Fibroblast of gingiva (primary cell): Measurements from ENCODE around the gene CFAP65.
A peak's percentile ranks its signal among the peaks of the same experiment; 100 is the strongest.

ENCODE experiments used
- DNase-seq: peaks from one replicate; pipeline ENCODE4 v3.0.0-alpha.2; 2011; ENCODE audit warnings: low read depth

Gene CFAP65

DNA sequence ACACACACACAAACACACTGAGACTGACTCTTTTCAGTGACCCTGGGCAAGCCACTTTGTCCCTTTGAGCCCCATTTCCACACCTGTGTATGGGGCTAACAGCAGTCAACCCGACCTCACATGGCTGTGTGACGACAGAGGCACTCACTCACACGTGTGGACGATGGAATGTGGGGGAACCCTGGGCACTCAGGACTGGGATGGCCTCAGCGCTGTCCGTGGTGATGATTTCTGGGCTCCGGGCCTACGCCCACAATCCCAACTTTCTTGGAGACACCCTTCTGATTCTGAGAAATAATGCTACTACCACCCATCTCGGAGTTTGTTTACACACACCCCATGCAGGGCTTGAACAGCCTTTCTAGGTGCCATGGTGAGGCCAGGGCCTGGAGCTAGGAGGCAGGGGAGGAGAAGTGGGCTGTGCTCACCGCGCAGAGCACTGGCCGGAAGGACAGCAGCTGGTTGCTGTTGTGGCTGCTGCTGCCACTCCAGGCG, 49.6 kb downstream of the CFAP65 start:
- DNase-seq: no peak

DNA sequence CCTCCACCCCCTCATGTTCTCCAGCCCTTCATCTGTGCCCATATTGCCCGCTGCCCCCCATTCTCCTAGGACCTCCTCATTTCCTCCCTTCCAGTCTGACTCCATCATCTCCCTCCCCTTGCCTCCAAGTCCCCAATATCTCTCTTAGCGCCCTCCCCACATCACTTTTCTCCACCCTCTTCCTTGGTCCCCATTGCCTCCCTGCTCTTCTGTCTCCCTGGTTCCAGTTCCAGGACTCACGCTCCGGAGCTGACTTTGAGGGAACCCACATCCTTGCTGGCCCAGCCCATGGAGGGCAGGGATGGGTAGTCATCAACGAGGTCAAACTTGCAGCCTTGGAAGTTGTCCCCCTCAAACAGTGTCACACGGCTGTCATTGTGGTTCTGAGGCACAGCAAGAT, 50.7 kb downstream of the CFAP65 start:
- no peak for DNase-seq

DNA sequence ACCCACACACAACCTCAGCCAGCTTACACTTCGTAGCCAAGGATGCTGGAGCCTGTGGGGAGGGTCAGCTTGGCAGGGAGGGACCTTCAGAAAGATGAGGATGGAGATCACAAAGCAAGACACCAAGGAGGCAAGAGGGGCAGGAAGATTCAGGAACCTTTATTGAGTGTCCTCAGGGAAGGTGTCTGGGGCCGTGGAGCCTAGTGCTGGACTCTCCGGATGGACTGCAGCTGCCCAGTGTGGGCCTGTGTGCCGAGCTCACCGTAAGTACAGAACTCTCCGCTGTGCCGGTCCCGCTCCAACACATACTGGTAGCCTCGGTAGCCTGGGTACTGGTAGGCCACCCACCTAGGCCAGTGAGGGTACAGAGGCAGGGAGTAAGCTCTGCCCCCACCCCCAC, 51.3 kb downstream of the CFAP65 start:
- DNase-seq: no peak

DNA sequence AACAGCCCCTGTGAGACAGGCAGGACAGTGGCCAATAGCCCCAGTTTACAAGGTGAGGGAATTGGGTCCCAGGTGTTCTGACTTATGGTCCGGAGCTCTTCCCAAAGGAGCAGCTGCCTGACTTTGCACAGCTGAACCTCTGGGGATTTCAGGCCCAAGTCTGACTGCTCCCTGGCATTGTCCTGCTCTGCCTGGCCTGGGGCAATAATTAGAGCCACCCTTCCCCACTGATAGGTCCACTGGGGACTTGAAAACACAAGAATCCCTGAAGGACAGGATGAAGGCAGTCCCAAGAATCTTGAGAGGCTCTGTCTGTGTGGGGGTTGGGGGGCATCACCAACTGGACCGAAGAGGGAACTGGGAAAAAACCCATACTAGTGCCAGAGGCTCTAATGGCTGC, 52.7 kb downstream of the CFAP65 start:
- no peak for DNase-seq

DNA sequence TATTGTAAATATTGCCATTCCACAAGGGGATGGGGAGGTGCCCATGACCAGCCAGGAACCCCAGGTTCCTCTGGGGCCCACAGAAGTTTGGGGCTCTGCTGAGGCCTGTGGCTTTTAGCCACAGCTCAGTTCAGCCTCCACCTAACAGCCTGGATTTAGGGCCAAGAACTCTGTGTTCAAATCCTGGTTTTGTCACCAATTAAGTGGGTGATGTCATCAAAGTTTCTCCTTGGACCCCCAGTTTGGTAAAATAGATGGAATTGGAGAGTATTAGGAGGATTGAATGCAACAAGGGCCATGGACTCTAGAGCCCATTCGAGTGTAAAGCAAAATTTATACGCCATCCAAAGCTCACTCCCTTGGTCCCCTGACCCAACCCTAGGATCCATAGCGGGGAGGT, 53.2 kb downstream of the CFAP65 start:
- no peak for DNase-seq

DNA sequence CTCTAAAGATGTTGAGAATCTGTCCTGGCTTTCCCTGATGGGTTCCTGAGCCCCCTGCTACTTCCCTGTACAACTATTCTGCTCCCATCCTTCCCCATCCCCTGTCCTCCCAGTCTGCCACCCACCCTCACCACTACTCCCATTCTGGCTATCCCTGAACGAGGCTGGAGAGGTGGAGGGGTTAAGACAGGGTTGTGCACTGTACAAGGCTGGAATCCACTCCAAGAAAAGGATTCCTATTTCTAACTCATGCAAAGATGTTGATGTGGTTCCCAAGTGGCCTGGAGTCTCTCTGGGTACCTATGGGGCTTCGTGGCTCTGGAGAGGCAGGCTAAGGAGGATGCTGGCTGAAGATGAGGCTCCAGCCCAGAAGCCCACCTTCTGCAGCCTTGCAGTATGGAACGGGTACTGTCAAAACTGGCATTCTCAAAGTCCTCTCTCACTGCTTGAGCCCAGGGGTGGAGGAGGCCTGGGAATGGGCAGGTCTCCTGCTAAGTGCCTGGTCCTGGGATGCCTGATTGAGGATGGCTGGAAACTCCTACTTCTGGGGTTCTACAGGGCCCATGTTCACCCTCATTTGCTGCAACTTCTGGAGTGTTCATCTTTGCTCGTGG, 55.1 kb downstream of the CFAP65 start:
- DNase-seq: no peak

DNA sequence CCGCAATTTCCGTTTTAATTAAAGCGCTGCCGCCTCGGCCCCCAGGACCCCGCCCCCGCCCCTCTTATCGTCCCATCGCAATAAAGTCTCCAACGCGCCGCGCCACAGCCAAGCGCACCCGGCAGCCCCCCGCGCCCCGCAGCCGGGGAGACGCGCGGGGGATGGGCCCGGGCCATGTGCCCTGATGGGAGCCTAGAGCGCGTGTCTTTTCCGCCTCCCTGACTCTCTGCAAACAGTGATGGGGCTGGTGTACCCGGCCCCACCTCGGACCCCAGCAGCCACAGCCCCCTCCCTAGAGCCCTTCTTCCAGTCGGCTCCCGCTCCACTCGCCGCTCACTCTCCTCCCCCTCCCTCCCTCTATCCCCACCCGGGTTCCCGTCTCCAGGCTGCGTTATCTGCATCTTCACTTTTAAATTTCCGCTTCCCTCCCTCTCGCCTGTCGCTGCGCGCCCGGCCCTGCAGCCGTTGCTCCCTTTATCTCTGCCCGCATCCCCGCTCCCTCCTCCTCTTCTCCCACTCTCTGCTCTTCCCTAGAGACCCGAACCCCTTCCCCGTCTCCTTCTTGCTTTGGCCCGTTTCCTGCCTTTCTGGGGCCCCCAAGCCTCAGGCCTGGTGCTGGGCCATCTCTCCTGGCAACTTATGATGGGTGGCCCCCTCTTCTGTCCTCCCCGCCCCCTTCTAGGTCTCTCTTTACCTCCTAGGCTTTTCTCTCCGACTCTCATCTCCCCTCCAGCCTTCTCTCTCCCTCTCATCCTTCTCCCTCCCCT, 55.8 kb downstream of the CFAP65 start:
- DNase-seq: no peak

DNA sequence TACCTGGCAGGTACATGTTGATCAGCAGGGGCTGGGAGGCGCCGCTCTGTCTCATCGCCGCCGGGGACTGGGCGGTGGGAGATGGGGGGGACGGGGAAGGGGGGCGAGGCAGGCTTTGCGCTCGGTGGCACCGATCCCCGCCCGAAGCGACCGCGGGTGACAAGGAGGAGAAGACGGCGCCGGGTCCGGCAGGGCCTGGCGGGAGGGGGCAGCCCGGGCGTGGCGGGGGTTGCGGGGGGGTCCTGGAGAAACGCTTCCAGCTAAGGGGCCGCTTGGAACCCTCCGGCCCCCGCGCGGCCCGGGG, 56.3 kb downstream of the CFAP65 start, which contains the start of gene FEV:
TSS of gene FEV (minus strand) at position 164 of the 304 bp plus-strand sequence. CDS start at position 55, 109 bp downstream.
- DNase-seq: no peak

DNA sequence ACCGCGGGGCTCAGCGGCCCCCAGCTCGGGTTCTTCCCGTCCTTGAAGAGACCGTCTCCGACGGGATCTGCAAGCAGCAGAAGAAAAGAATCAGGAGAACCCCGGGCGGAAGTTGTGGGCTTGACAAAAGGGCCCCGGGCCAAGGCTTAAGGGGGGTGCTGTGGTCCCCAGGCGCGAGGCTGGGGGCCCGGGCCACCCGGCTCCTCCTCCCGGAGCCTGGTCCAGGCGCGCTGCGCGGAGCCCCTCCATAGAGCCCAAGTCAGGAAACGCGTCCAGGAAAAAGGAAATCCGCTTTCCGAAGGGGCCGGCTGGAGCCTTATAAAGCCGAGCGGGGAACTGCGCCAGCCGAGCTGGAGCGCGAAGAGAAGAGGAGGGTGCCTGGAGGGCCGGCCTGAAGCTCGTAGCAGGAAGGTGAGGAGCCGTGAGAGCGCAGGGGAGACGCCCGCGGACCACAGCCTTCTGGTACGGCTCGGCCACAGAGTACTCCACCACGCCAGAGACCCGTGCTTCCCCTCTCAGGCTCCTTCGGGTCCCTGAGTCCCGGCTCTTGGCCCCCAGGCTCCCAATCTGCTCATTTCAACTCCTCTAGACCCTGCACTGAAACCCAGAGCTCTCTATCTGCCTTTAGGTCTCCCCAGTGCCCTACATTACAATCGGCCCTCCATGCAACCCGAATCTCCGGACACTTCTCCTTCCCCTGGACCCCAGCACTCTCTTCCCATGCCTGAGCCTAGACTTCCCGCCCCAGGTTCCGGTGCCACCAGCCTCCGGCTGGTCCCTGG, 56.9 kb downstream of the CFAP65 start:
- no peak for DNase-seq

DNA sequence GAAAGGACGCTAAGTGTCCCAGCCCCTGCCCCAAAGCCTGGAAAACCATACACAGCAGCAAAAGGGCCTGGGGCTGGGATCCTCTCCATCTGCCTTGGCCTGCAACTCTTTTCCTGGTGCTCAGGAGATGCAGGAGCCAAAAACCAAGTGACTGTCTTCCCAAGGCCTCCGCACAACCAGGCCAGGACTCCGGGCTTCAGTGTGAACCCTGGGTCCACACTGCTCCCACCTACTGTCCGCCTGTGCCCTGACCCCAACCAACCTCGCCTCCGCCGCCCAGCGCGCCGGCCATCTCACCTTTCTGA, 57.4 kb downstream of the CFAP65 start:
- no peak for DNase-seq

DNA sequence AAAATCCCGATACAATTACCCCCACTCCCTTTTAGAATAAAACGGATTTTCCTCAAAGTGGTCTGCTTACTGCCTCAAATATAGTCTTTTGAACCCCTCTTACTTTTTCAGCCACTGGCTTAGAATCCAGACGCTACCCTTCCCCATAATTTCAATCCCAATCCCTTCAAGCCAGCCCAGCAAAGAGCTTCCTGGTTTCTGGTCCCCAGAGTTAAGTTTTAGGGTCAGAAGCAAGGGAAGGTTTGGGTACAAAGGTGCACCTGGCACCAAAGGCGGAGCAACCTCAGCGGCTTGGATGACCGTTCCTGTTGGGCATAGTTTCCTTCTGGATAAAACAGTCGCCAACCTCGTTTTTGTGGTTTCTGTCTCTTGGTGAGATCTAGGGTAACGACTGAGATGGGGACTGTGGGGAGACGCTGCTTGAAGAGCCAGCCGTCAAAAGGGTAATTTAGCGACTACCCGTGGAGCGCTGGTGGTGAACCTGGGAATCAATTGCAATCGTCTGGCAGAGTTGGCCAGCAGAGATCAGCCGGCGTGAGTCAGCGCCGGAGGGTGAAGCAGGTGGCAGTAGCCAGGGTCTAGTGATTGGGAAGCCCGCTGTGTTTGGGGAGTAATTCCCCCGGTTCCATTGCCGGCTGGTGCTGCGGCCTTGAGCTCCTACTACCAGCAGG, 57.9 kb downstream of the CFAP65 start:
- no peak for DNase-seq

DNA sequence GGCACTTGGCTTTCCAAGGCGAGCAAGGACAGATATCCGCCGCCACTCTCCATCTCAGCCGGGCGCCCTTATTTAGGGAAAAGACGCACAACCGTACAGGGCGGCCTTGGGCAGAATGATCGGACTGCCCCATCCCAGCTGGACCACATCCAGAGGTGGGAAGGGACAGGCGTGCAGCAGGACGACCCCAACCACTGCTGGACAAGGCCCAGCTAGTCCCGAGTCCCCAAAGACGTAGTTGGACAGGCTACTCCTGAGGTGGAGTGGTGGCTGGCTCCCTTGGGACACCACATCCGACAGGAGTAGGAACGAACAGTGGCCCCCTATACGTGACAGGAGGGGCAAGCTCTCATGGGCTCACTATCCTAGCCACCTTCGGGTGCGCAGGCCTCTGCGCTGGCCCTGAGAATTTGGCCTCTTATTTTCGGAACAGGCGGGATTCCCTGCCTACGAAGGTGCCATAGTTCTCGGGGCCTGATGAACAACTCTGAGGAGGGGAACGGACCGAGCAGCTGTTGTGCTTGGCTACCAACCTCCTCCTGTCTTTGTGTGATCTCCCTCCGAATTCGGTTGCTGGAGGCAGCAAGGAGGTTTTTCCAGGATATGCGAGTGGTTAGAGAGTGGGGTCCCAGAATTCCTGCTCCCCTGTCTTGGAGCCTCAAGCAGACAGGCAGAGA, 58.6 kb downstream of the CFAP65 start:
- no peak for DNase-seq

DNA sequence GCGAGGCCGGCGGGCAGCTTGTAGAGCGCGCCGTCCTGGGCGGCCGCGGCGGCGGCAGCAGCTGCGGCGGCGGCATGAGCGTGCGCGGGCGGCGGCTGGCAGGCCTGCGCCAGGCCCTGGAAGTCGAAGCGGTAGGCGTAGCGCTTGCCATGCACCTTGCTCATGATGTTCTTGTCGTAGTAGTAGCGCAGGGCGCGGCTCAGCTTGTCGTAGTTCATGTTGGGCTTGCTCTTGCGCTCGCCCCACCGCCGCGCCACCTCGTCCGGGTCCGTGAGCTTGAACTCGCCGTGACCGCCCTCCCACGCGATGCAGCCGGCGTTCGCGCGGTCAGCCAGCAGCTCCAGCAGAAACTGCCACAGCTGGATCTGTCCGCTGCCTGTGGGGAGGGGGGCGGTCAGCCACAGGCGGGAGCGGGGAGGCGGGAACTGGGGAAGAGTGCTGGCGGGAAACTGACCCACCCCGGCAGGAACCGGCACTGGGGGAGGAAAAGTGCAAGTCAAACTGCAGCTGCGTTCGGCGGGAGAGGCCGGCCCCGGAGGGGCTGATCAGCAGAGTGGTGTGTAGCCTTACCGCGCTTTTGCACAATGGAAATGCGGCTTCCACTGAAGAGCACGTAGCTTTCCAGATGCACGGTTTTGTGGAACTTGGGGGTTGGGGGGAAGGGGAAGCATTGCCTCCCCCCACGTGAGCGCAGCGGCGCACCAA, 59.3 kb downstream of the CFAP65 start:
- no peak for DNase-seq

DNA sequence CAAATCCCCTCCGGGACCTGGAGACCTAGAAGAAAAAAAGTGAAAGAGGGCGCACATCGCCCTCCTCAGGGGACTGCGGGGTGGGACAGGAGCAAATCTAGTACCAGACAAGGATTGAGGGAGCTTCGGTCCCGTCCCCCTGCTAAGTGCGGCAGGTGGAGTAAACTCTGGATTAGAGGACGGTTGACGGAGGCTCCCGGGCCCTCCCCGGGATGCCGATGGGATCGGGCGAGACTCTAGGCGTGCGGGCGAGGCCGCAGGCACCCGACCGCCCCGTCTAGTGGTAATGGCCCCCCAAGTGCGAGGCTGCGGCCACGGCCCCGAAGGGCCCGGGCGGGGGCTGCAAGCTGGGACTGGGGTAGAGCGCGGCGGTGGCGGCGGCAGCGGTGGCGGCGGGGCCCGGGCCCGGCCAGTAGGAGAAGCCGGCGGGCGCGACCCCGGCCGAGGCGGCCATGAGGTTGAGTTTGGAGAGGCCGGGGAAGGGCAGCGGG, 59.9 kb downstream of the CFAP65 start:
- DNase-seq: no peak

DNA sequence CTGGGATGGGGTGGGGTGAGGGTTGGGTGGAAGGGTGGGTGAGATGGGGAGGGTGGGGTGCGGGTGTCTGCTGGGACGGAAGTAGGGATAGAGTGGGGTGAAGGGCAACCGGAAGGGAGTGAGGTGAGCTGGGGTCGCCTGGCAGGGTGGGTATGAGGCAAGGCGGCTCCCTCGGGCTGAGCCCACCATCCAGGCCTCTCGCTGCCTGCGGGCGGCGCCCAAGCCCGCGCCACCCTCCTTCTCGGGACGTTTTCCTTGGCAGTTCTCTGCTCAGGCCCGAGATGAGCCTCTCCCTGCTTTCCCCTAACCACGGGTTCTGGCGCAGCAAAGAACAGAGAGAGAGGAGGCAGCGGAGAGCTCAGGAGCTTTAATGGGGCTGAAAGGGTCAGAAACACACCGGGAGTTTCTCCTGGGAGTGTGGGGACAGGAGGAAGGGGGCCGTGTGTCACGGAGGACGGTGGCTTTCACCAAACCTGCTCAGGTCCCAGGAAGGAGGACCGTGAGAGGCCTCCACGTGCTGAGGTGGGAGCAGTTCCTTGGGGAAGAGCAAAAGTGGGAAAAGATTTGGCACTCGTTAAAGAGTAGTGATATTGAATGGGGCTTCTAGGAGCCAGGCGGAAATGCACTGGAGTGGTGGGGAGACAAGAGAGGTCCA, 60.5 kb downstream of the CFAP65 start:
- DNase-seq: no peak

DNA sequence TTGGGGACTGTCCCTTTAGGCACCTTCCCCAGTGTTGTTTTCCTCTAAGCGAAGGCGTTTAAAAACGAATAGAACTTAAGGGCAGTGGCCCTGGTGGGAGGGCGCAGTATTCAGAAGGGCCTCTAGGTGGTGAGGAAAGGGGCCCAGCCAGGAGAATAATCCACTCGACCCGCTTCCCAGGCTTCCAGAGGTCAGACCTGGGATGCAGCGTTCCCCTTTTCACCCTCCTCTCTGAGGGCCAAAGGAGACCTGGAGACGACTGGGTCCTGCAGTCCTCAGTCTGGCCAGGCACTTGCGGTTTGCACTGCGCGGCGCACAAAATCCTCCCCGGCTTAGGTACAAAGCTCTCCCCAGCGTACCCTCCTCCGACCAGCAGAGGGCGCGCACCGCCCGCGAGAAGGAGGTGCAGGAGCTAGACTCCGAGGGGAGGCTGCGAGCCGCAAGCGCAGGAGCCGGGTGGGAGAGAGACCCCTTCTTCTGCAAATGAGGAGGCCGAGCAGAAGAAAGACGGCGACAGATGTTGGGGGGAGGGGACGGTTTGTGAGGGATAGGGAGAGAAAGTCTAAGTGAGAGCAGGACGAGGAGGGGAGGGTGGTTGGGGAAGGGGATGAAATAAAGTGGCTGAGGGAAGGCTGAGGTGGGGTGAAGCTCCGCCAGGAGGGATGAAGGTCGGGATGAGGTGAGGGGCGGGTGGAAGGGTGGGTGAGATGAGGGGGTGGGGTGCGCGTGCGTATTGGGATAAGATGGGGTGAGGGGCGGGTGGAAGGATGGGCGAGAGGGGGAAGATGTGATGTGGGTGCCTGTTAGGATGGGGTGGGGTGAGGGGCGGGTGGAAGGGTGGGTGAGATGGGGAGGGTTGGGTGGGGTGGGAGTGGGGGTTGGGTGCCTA, 61.2 kb downstream of the CFAP65 start:
- DNase-seq: peak; percentile 49

DNA sequence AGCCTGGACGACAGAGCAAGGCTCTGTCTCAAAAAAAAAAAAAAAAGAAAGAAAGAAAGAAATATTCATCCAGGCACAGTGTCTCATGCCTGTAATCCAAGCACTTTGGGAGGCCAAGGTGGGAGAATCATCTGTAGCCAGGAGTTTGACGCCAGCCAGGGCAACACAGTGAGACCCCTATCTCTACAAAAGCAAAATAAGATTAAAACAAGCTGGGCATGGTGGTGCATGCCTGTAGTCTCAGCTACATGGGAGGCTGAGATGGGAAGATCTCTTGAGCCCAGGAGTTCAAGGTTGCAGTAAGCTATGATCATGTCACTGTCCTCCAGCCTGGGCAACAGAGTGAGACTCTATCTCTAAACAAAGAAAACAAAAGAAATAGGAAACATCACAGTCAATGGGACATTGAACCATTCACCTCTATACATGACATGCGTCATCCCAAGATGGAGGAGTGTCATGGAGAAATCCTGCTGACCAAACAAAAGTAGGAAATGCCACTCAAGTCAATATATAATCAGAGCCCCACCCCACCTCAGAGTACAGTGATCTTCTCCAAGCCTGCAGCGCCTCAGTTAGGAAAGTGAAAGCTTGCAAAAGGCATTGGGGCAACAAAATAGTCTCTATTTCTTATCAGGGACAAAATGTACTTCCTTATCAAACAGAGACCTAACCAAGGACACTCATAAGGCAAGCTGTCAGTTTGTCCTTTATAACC, 66.1 kb downstream of the CFAP65 start:
- no peak for DNase-seq

DNA sequence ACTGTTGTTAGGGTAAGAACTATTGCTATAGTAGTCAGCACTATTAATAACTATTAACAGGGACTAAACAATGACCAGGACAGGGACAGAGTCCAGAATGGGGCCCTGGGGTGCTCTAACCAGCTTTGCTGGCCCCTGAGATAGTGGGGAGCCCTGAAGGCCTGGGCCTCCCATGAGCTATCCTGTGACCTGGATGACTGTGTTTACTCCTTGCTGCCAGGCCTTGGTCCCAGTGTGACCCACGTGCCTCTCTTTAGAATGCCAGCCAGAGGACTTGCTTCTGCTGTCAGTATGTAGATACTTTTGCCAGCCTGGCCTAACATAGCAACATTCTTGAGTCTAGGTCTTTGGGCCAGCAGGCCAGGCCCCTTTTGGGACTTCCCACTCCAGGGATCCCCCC, 70.4 kb downstream of the CFAP65 start:
- no peak for DNase-seq
